B cell (primary cell): ENCODE data around the gene BRICD5. TPM values are rescaled to one million over a fixed set of nuclear protein-coding genes. Genes with fewer than 3 reads are reported as not detected.
"Not testable (repeated sequence)": the region's sequence is repeated elsewhere in the genome, so short reads cannot be mapped to it uniquely, and the experiment has no call there.

Experiments used
- ATAC-seq: fragments of 200-7000 bp; cut with Tn5 transposase; one replicate; pipeline ENCODE4 v1.10.0; 2021; ENCODE audit warnings: low read depth, mild to moderate bottlenecking, moderate number of reproducible peaks, moderate library complexity
- CTCF ChIA-PET: fragments of 350-600 bp; sonication (Branson Sonifier 250); formaldehyde crosslinking; loops from one replicate; lab custom pipeline; 2021; ENCODE audit warnings: antibody characterized with exemption, inconsistent platforms; lab: Charles Lee
- POLR2A ChIA-PET: fragments of 350-600 bp; sonication (Branson Sonifier 250); formaldehyde crosslinking; loops from one replicate; lab custom pipeline; 2021; ENCODE audit warnings: antibody characterized with exemption; lab: Charles Lee
- DNase-seq: peaks from one replicate; pipeline ENCODE4 v3.0.0; 2013
- H2AFZ ChIP-seq: 2 replicates; pipeline ENCODE4 v1.6.1; 2012; ENCODE audit warnings: mild to moderate bottlenecking, low read depth, low read length; ENCODE audit not compliant: insufficient read depth, poor library complexity, severe bottlenecking
- H3K27ac ChIP-seq, 2 donors: 1 replicate in 1 of 2; 2 replicates in 1 of 2; pipeline ENCODE4 v1.5.1; 2012 to 2013; ENCODE audit warnings: low read length in 2 of 2, mild to moderate bottlenecking in 2 of 2, moderate library complexity in 1 of 2
- H3K27me3 ChIP-seq, 4 experiments: fragments of 200-600 bp in 1 of 4; sonication (generic) in 1 of 4; replicated peaks in 1 of 4; 1 replicate in 2 of 4; 2 replicates in 2 of 4; pipeline versions ENCODE4 v1.6.1 to v1.7.0; 2013 to 2016; ENCODE audit warnings: low read length in 3 of 4, mild to moderate bottlenecking in 2 of 4, mixed read lengths in 1 of 4, moderate library complexity in 1 of 4; ENCODE audit not compliant: insufficient read depth in 4 of 4, control insufficient read depth in 3 of 4; ENCODE audit errors: control extremely low read depth in 1 of 4
- H3K36me3 ChIP-seq, 2 experiments: replicated peaks in 1 of 2; 1 replicate in 1 of 2; 2 replicates in 1 of 2; pipeline versions ENCODE4 v1.6.1 to v1.7.1; 2013; ENCODE audit warnings: low read length in 1 of 2; ENCODE audit not compliant: insufficient read depth in 2 of 2, control insufficient read depth in 1 of 2; ENCODE audit errors: control extremely low read depth in 1 of 2, extremely low read depth in 1 of 2
- H3K4me1 ChIP-seq, 2 donors: fragments of 200-600 bp in 1 of 2; sonication (generic) in 1 of 2; 1 replicate in 1 of 2; 2 replicates in 1 of 2; pipeline versions ENCODE4 v1.5.1 to v1.6.1; 2013 to 2017; ENCODE audit warnings: low read length in 2 of 2; ENCODE audit not compliant: control insufficient read depth in 2 of 2, insufficient read depth in 2 of 2
- H3K4me2 ChIP-seq: replicated peaks from 2 replicates; pipeline ENCODE3; 2012; ENCODE audit warnings: mild to moderate bottlenecking, low read depth, low read length; ENCODE audit not compliant: poor library complexity, severe bottlenecking
- H3K4me3 ChIP-seq, 5 experiments: fragments of 200-600 bp in 1 of 5; sonication (generic) in 1 of 5; 1 replicate in 3 of 5; 2 replicates in 2 of 5; pipeline versions ENCODE4 v1.5.1 to v1.7.0; 2011 to 2016; ENCODE audit warnings: low read length in 4 of 5, mild to moderate bottlenecking in 4 of 5, low read depth in 2 of 5, control low read depth in 1 of 5, moderate library complexity in 1 of 5; ENCODE audit not compliant: insufficient read depth in 1 of 5; ENCODE audit errors: control extremely low read depth in 1 of 5, extremely low read depth in 1 of 5
- H3K79me2 ChIP-seq: fragments of 200-600 bp; sonication (generic); one replicate; pipeline ENCODE4 v1.6.0; 2016; ENCODE audit warnings: low read length; ENCODE audit not compliant: control insufficient read depth, insufficient read depth
- H3K9ac ChIP-seq: fragments of 200-600 bp; sonication (generic); 2 replicates; pipeline ENCODE4 v1.6.1; 2017; ENCODE audit warnings: mild to moderate bottlenecking, low read length, moderate library complexity
- H3K9me3 ChIP-seq, 3 donors: one replicate each; pipeline versions ENCODE4 v1.6.1 to v1.7.1; 2013; ENCODE audit warnings: low read length in 2 of 3; ENCODE audit not compliant: control insufficient read depth in 2 of 3, insufficient read depth in 1 of 3; ENCODE audit errors: control extremely low read depth in 1 of 3
- H4K20me1 ChIP-seq: 2 replicates; pipeline ENCODE4 v1.6.0; 2012; ENCODE audit warnings: mild to moderate bottlenecking, low read length; ENCODE audit not compliant: insufficient read depth, control insufficient read depth, poor library complexity, severe bottlenecking
- H3K27ac Mint-ChIP-seq: one replicate; pipeline ENCODE4 v1.8.0; 2021; ENCODE audit warnings: mixed read lengths
- H3K27me3 Mint-ChIP-seq: one replicate; pipeline ENCODE4 v1.8.0; 2021; ENCODE audit warnings: mixed read lengths
- H3K4me1 Mint-ChIP-seq: one replicate; pipeline ENCODE4 v1.8.0; 2021; ENCODE audit warnings: mixed read lengths
- H3K4me3 Mint-ChIP-seq: one replicate; pipeline ENCODE4 v1.8.0; 2021; ENCODE audit warnings: mixed read lengths
- H3K9me3 Mint-ChIP-seq: one replicate; pipeline ENCODE4 v1.8.0; 2022; ENCODE audit warnings: mixed read lengths; ENCODE audit not compliant: insufficient read depth
- WGBS: methylation state at CpG from one replicate; pipeline ENCODE4 v1.1.5; 2013; ENCODE audit warnings: missing lambda C conversion rate; ENCODE audit not compliant: insufficient coverage; 5-methylcytosine and 5-hydroxymethylcytosine counted together
- intact Hi-C: fragments of 100-400 bp; cut with micrococcal nuclease; formaldehyde crosslinking; loops from one replicate; pipeline ENCODE4 v1.10.0; 2022
- polyA plus RNA-seq: library from polyadenylated mRNA; depleted of rRNA; stranded (reverse); fragments of >200 nt; gene quantifications from 2 replicates; pipeline ENCODE4 v1.2.3, GENCODE V29; 2012
- total RNA-seq, 2 donors: library from RNA; stranded (reverse); fragments of 120-200 nt in 1 of 2; gene quantifications; 1 replicate in 1 of 2; 2 replicates in 1 of 2; pipeline versions ENCODE4 v1.2.3 to v1.2.4, GENCODE V29; 2013 to 2022
- TF ChIP-seq, protein P1 (sequence below): fragments of 200-600 bp; IDR thresholded peaks from one replicate; pipeline ENCODE4 v1.8.0; 2022; ENCODE audit warnings: antibody characterized with exemption, mild to moderate bottlenecking

The BRICD5 gene
- total and polyA plus RNA-seq, 2 donors (not counting 1 experiment from before 2014, with no cell fraction given) = 11.9 to 18.3 TPM

DNA sequence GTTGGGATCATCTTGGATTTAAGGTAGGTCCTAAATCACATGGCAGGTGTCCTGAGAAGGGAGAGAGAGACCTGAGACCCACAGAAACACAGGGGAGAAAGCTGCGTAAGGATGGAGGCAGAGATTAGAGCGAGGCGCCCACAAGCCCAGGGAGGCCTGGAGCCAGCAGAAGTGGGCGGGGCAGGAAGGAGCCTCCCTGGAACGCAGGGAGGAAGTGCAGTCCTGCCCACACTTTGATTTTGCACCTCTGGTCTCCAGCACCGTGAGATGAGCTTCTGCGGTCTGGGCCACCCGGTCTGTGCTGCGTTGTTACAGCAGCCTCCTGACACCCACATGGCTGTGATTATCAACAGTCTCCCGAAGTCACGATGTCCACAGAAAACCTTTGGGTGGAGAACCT is 31.9 kb upstream of the BRICD5 start:
- Mint-ChIP-seq H3K4me3 (no peak overlapping the region), H3K27me3 (no peaks in the 10 kb centered on the region), H3K4me1 (peaks cover 1% of the 10 kb centered on the region), H3K9me3 (no peaks in the 10 kb centered on the region), H3K27ac (no peak overlapping the region)
- H3K4me3 ChIP-seq = no peak overlapping the region
- H3K4me2 ChIP-seq = no peak overlapping the region
- peaks cover 0 to 6% (median 3%) of the 10 kb centered on the region in 4 experiments for H3K27me3 ChIP-seq
- no peak overlapping the region for H2AFZ ChIP-seq
- H3K9me3 ChIP-seq = peaks cover 0 to under 1% (median 0%) of the 10 kb centered on the region in 3 donors
- intact Hi-C loops = no loop called here
- peaks cover 0 to 46% of the 10 kb centered on the region in 2 experiments for H3K36me3 ChIP-seq
- no peak overlapping the region for H3K27ac ChIP-seq
- POLR2A ChIA-PET = no interaction called here
- H3K4me1 ChIP-seq = peaks cover 0 to 4% of the 10 kb centered on the region in 2 donors
- TF ChIP-seq, protein P1, sequence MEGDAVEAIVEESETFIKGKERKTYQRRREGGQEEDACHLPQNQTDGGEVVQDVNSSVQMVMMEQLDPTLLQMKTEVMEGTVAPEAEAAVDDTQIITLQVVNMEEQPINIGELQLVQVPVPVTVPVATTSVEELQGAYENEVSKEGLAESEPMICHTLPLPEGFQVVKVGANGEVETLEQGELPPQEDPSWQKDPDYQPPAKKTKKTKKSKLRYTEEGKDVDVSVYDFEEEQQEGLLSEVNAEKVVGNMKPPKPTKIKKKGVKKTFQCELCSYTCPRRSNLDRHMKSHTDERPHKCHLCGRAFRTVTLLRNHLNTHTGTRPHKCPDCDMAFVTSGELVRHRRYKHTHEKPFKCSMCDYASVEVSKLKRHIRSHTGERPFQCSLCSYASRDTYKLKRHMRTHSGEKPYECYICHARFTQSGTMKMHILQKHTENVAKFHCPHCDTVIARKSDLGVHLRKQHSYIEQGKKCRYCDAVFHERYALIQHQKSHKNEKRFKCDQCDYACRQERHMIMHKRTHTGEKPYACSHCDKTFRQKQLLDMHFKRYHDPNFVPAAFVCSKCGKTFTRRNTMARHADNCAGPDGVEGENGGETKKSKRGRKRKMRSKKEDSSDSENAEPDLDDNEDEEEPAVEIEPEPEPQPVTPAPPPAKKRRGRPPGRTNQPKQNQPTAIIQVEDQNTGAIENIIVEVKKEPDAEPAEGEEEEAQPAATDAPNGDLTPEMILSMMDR = no peak
- peaks cover 14% of the 10 kb centered on the region for H4K20me1 ChIP-seq
- ATAC-seq (no peak), DNase-seq (no peak)
- 90% methylated on average over 11 of the region's 11 CpGs for WGBS
- H3K79me2 ChIP-seq = peaks cover 4% of the 10 kb centered on the region
- CTCF ChIA-PET = no interaction called here
- no peak overlapping the region for H3K9ac ChIP-seq

- H3K79me2 ChIP-seq, H3K4me3 ChIP-seq, intact Hi-C loops, ATAC-seq, POLR2A ChIA-PET, H3K27ac Mint-ChIP-seq, H3K4me1 Mint-ChIP-seq, H3K4me2 ChIP-seq, H3K9ac ChIP-seq, H3K9me3 Mint-ChIP-seq, H3K9me3 ChIP-seq, DNase-seq, H3K27ac ChIP-seq, H2AFZ ChIP-seq, H3K27me3 Mint-ChIP-seq, H3K4me3 Mint-ChIP-seq: not testable (repeated sequence)
- WGBS = 75% methylated on average over 2 of the region's 9 CpGs
- CTCF ChIA-PET = interaction anchor here (1.8 kb wide), 1 partner anchor 12 kb away, joined by 8 read pairs; the partner anchor contains the start of gene ECI1
- H3K27me3 ChIP-seq = peaks cover 0 to 27% (median 11%) of the 10 kb centered on the region in 4 experiments
- peaks cover 16% of the 10 kb centered on the region for H4K20me1 ChIP-seq
- peaks cover 12 to 15% of the 10 kb centered on the region in 2 donors for H3K4me1 ChIP-seq
- peaks cover 0 to 36% of the 10 kb centered on the region in 2 experiments for H3K36me3 ChIP-seq
Measured at GRCh38 chr16:2240331-2240730, 29.7 kb upstream of the BRICD5 start.
